Measurements from ENCODE around the gene PHC2. TPM values are rescaled to one million over a fixed set of nuclear protein-coding genes. Genes with fewer than 3 reads are reported as not detected.

The PHC2 gene
- total RNA-seq, 1 donor from 2014 or later: 107 TPM

GRCh38 chr1:33425900-33426299 is 5.0 kb downstream of the PHC2 start:
- DNase-seq (ENCODE audit: low spot score): no peak

GRCh38 chr1:33424610-33425009 is 6.3 kb downstream of the PHC2 start:
- DNase-seq (ENCODE audit: low spot score): no peak

- no peak for DNase-seq (ENCODE audit: low spot score)
Measured at GRCh38 chr1:33424205-33424604, 6.7 kb downstream of the PHC2 start.

GRCh38 chr1:33420870-33421775 is 9.8 kb downstream of the PHC2 start:
- no peak for DNase-seq (ENCODE audit: low spot score)

- DNase-seq (ENCODE audit: low spot score): no peak
Measured at GRCh38 chr1:33418811-33419210, 12.1 kb downstream of the PHC2 start.

- DNase-seq (ENCODE audit: low spot score): no peak
Measured at GRCh38 chr1:33414879-33415278, 16.0 kb downstream of the PHC2 start.

- DNase-seq (ENCODE audit: low spot score): no peak
Measured at GRCh38 chr1:33410091-33410701, 20.7 kb downstream of the PHC2 start.

- DNase-seq (ENCODE audit: low spot score): no peak
Measured at GRCh38 chr1:33408093-33408436, 22.8 kb downstream of the PHC2 start.

- DNase-seq (ENCODE audit: low spot score): no peak
Measured at GRCh38 chr1:33407352-33408092, 23.4 kb downstream of the PHC2 start.

- no peak for DNase-seq (ENCODE audit: low spot score)
Measured at GRCh38 chr1:33402206-33402605, 28.7 kb downstream of the PHC2 start.

GRCh38 chr1:33401471-33401870 is 29.4 kb downstream of the PHC2 start:
- DNase-seq (ENCODE audit: low spot score): no peak

- no peak for DNase-seq (ENCODE audit: low spot score)
Measured at GRCh38 chr1:33400153-33400911, 30.6 kb downstream of the PHC2 start.

- no peak for DNase-seq (ENCODE audit: low spot score)
Measured at GRCh38 chr1:33399375-33399774, 31.5 kb downstream of the PHC2 start.

GRCh38 chr1:33397994-33398393 is 32.9 kb downstream of the PHC2 start:
- DNase-seq (ENCODE audit: low spot score): no peak

GRCh38 chr1:33397125-33397506 is 33.8 kb downstream of the PHC2 start:
- no peak for DNase-seq (ENCODE audit: low spot score)

GRCh38 chr1:33396188-33397124 is 34.4 kb downstream of the PHC2 start:
- DNase-seq (ENCODE audit: low spot score): no peak

- DNase-seq (ENCODE audit: low spot score): no peak
Measured at GRCh38 chr1:33394770-33395169, 36.1 kb downstream of the PHC2 start.

- no peak for DNase-seq (ENCODE audit: low spot score)
Measured at GRCh38 chr1:33393991-33394390, 36.9 kb downstream of the PHC2 start.

- DNase-seq (ENCODE audit: low spot score): no peak
Measured at GRCh38 chr1:33393524-33393923, 37.4 kb downstream of the PHC2 start.

- no peak for DNase-seq (ENCODE audit: low spot score)
Measured at GRCh38 chr1:33392639-33393038, 38.3 kb downstream of the PHC2 start.

GRCh38 chr1:33392206-33392605 is 38.7 kb downstream of the PHC2 start:
- DNase-seq (ENCODE audit: low spot score): no peak

Data from ureter (tissue), 1 donor.